GM19467 (cell line): ENCODE data around the gene KRT85.
"Not testable (repeated sequence)": the region's sequence is repeated elsewhere in the genome, so short reads cannot be mapped to it uniquely, and the experiment has no call there.

Experiments
- ATAC-seq: cut with Tn5 transposase; IDR thresholded peaks from one replicate; pipeline ENCODE4 v1.9.1; 2021; ENCODE audit warnings: mild to moderate bottlenecking, moderate library complexity; ENCODE audit not compliant: unreplicated experiment

Gene KRT85

GRCh38 chr12:52366738-52367485 lies at the start of gene KRT85:
Gene KRT85, minus strand, starts transcription at chr12:52367481. Its CDS starts 76 bp downstream, at chr12:52367405.
- no peak for ATAC-seq

- ATAC-seq: no peak
Observed at GRCh38 chr12:52416795-52417194, 49.5 kb upstream of the KRT85 start.

- no peak for ATAC-seq
Observed at GRCh38 chr12:52415870-52416750, 48.8 kb upstream of the KRT85 start.

- no peak for ATAC-seq
Observed at GRCh38 chr12:52414936-52415335, 47.7 kb upstream of the KRT85 start.

GRCh38 chr12:52413782-52414345 lies 46.6 kb upstream of the KRT85 start:
- ATAC-seq: no peak

- no peak for ATAC-seq
Observed at GRCh38 chr12:52413202-52413601, 45.9 kb upstream of the KRT85 start.

- ATAC-seq: no peak
Observed at GRCh38 chr12:52411815-52412214, 44.5 kb upstream of the KRT85 start.

GRCh38 chr12:52410589-52411248 lies 43.4 kb upstream of the KRT85 start:
- not testable (repeated sequence) for ATAC-seq

GRCh38 chr12:52407918-52408317 lies 40.6 kb upstream of the KRT85 start:
- ATAC-seq: no peak

- ATAC-seq: no peak
Observed at GRCh38 chr12:52405922-52406385, 38.7 kb upstream of the KRT85 start, which contains the start of gene KRT82. Gene KRT82, minus strand, starts transcription at chr12:52406335. Its CDS starts 58 bp downstream, at chr12:52406277.

- no peak for ATAC-seq
Observed at GRCh38 chr12:52404951-52405350, 37.7 kb upstream of the KRT85 start.

- ATAC-seq: no peak
Observed at GRCh38 chr12:52403561-52403960, 36.3 kb upstream of the KRT85 start.

GRCh38 chr12:52402873-52403540 lies 35.7 kb upstream of the KRT85 start:
- ATAC-seq: no peak

- ATAC-seq: no peak
Observed at GRCh38 chr12:52402377-52402776, 35.1 kb upstream of the KRT85 start.

GRCh38 chr12:52401926-52402325 lies 34.6 kb upstream of the KRT85 start:
- ATAC-seq: no peak

- ATAC-seq: no peak
Observed at GRCh38 chr12:52401526-52401925, 34.2 kb upstream of the KRT85 start.

GRCh38 chr12:52400906-52401305 lies 33.6 kb upstream of the KRT85 start:
- no peak for ATAC-seq

GRCh38 chr12:52399756-52400155 lies 32.5 kb upstream of the KRT85 start:
- ATAC-seq: no peak

GRCh38 chr12:52398176-52398575 lies 30.9 kb upstream of the KRT85 start:
- no peak for ATAC-seq

- ATAC-seq: no peak
Observed at GRCh38 chr12:52396656-52397055, 29.4 kb upstream of the KRT85 start.
